ENCODE results near the gene POLN. TPM values are rescaled to one million over a fixed set of nuclear protein-coding genes. Genes with fewer than 3 reads are reported as not detected.

The POLN gene
- total RNA-seq, 4 donors from 2014 or later: 3.3 to 9.6 (median 5.5) TPM

DNA sequence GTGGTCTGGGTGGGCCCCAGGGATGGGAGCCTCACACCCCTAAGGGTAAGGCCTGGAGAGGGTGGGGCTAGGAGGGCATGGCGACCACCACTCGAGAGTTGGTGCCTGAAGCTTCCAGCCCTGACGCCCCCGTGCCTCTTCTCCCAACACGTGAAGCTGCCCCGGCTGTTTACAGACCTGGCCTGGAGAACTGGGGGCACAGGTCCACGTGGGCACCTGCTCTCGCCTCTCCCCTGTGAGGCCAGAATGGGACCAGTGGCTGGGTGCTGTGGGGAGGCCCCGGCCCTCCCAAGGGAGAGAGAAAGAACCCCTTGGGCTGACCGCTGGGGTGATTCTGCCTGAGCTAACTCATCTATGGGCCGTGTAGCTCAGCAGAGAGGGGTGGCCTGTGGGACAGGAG, 167.3 kb downstream of the POLN start:
- Histone ChIP-seq H3K27ac (no peak overlapping the region), H3K9me3 (no peaks in the 10 kb centered on the region), H3K36me3 (no peaks in the 10 kb centered on the region), H3K27me3 (peaks cover 0 to 1% of the 10 kb centered on the region in 2 donors), H3K4me3 (no peak overlapping the region), H3K4me1 (peaks cover 0 to 18% (median 4%) of the 10 kb centered on the region in 4 donors)
- no peak for DNase-seq (ENCODE audit: low spot score in 2 of 2)
- TF ChIP-seq, protein P1, sequence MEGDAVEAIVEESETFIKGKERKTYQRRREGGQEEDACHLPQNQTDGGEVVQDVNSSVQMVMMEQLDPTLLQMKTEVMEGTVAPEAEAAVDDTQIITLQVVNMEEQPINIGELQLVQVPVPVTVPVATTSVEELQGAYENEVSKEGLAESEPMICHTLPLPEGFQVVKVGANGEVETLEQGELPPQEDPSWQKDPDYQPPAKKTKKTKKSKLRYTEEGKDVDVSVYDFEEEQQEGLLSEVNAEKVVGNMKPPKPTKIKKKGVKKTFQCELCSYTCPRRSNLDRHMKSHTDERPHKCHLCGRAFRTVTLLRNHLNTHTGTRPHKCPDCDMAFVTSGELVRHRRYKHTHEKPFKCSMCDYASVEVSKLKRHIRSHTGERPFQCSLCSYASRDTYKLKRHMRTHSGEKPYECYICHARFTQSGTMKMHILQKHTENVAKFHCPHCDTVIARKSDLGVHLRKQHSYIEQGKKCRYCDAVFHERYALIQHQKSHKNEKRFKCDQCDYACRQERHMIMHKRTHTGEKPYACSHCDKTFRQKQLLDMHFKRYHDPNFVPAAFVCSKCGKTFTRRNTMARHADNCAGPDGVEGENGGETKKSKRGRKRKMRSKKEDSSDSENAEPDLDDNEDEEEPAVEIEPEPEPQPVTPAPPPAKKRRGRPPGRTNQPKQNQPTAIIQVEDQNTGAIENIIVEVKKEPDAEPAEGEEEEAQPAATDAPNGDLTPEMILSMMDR (IDR thresholded peaks at IDR 0.05): no peak
- no peak for TF ChIP-seq EP300 (IDR thresholded peaks at IDR 0.05)
- no peak for TF ChIP-seq POLR2A (IDR thresholded peaks at IDR 0.05)
- 76 to 81% methylated on average over 9 to 11 of the region's 11 CpGs for WGBS, 2 donors

DNA sequence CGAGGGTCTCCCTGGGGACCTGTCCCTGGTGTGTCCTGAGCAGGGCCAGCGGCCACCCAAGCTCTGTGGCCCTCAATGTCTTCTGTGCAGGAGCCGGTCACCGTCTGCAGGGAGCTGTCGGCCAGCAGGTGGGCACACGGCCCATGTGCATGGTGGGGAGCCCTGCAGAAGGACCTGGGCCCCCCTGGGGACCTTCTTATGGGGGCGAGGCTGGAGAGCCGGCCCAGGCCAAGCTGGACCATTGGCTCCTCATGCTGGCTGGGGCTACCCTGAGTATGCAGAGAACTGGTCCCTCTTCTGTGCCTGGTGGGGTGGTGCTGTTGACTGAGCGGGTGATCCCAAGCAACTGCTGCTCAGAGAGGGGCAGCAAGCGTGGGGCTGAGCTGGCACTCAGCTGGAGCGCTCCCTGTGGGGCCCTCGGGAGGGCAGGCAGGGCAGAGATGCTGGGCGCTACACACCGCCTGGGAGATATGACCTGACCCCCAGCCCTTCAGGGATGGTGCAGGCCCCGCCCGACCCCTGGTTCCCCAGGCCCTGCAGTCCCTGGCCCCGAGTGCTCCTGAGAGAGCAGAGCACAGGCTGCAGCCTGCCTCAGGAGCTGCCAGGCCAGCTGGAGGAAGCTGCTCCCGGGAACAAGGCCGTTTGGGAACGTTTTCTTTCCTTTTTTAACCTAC, 168.0 kb downstream of the POLN start:
- Histone ChIP-seq H3K4me3 (no peak overlapping the region), H3K27ac (no peak overlapping the region), H3K36me3 (no peaks in the 10 kb centered on the region), H3K4me1 (peaks cover 0 to 18% (median 4%) of the 10 kb centered on the region in 4 donors), H3K27me3 (peaks cover 0 to 4% of the 10 kb centered on the region in 2 donors), H3K9me3 (no peaks in the 10 kb centered on the region)
- no peak for DNase-seq (ENCODE audit: low spot score in 2 of 2)
- 75 to 82% methylated on average over 14 of the region's 20 CpGs for WGBS, 2 donors
- TF ChIP-seq, protein P1 (IDR thresholded peaks at IDR 0.05): no peak
- TF ChIP-seq EP300 (IDR thresholded peaks at IDR 0.05) (no peak), POLR2A (IDR thresholded peaks at IDR 0.05) (no peak)

DNA sequence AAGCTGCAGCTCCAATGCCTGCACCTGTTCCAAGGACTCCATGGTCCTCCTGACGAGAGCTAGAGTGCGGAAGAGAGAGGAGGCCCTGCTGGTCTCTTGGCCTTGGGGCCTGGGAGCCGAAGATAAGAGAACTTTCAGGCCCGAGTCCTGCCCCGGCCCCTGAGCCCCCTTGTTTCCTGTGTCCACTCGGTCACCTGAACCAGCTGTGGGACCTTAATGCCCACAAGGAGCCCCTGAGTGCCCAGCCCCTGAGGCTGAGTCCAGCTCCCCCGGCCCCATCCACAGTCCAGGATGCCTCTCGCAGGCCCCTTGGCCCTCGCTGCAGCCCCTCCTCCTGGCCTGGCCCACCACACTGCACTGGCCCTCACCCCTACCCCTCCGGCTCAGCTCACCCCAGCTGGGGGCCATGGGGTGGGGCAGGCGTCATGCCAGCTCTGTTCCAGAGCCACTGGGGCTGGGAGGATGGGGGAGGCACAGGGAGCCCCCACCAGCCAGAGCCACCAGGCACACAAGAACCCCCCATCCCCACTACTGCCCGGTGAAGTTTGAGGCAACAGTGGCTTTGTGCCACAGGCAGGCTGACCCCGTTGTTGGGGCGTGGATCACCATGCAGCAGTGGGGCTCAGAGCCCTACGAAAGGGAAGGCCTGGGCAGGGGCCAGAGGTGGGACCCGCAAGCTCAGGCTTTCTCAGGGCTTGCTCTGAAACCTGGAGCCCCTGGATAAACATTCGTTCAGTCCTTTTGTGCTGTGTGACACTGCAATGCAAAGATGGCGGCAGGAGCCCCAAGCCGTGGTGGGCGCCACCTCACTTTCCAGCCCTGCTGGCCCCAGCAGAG, 168.7 kb downstream of the POLN start:
- no peak for DNase-seq (ENCODE audit: low spot score in 2 of 2)
- TF ChIP-seq, protein P1 (IDR thresholded peaks at IDR 0.05): no peak
- TF ChIP-seq POLR2A (IDR thresholded peaks at IDR 0.05): no peak
- no peak for TF ChIP-seq EP300 (IDR thresholded peaks at IDR 0.05)
- Histone ChIP-seq H3K4me3 (no peak overlapping the region), H3K9me3 (no peaks in the 10 kb centered on the region), H3K4me1 (peaks cover 0 to 18% (median 4%) of the 10 kb centered on the region in 4 donors), H3K36me3 (no peaks in the 10 kb centered on the region), H3K27ac (no peak overlapping the region), H3K27me3 (peaks cover 0 to 4% of the 10 kb centered on the region in 2 donors)
- 83 to 96% methylated on average over 10 to 19 of the region's 20 CpGs for WGBS, 2 donors

DNA sequence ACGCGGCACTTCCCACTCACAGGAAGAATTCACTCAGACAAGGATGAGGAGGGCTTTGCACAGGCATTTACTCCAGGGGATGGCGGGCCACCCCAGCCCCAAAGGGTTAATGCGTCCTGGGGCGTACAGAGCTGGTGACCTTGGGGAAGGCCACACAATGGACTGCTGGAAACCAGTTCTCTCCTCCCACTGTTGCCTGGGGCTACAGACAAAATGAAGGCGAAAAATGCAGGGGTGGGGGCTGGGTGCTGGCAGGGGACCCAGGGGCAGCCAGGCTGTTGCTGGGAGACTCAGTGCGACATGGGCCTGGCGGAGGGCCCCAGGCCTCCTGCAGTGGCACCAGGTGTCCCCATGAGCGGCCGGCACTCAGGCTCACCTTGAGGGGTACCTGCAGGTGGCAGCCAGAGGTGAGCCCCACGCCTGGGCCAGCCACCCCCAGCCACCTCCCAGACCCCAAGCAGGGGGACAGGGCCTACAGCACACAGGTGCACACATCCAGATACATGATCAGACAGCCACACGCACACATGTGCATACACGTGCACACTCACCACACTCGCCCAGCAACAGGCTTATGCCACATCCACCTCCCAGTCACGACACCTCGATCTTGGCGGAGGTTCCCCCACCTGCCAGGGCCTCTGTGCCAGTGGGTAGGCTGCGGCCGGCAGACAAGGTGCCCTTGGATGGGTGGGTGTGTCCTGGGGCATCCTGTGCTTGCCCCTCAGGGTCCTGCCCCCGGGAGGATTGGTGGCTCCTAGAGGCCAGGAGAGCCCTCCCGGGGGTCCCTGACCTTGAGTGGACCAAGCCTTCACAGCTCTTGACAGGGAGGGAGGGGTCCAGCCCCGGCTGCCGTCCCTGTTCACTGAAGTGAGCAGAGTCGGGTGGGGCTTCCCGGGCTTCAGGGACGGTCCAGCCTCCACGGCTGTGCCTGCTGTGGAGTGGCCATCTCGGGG, 169.7 kb downstream of the POLN start:
- DNase-seq (ENCODE audit: low spot score in 2 of 2): no peak
- no peaks in the 10 kb centered on the region for H3K9me3 ChIP-seq
- H3K27me3 ChIP-seq: peaks cover 0 to 4% of the 10 kb centered on the region in 2 donors
- no peak overlapping the region for H3K4me3 ChIP-seq
- peaks cover 0 to 18% (median 4%) of the 10 kb centered on the region in 4 donors for H3K4me1 ChIP-seq
- TF ChIP-seq, protein P1 (IDR thresholded peaks at IDR 0.05): no peak
- no peak for TF ChIP-seq POLR2A (IDR thresholded peaks at IDR 0.05)
- no peak for TF ChIP-seq EP300 (IDR thresholded peaks at IDR 0.05)
- WGBS, 2 donors: 51 to 54% methylated on average over 18 to 20 of the region's 28 CpGs
- H3K27ac ChIP-seq: peak overlapping the region in 1 of 4 donors; percentile 33
- no peaks in the 10 kb centered on the region for H3K36me3 ChIP-seq

All from tibial nerve (tissue), 4 donors.